Measurements from ENCODE around the gene MESP1.
A peak's percentile ranks its signal among the peaks of the same experiment; 100 is the strongest.

The MESP1 gene

DNA sequence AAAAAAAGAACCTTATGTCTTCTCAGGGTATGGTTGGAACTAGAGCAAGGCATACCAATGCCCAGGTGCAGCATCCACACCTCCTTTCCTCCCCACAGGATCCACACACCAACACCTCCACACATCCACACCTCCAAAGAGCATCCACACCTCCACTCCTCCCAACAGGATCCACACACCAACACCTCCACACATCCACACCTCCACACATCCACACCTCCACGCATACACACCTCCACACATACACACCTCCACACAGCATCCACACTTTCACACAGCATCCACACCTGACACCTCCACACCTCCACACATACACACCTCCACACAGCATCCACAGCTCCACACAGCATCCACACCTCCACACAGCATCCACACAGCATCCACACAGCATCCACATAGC lies 5.3 kb downstream of the MESP1 start:
- H3K36me3 ChIP-seq (ENCODE audit: control insufficient read depth in 2 of 2, insufficient read depth in 2 of 2, low read length in 2 of 2) = no peaks in the 10 kb centered on the region
- peaks cover 10% of the 10 kb centered on the region for H3K4me1 ChIP-seq (ENCODE audit: control insufficient read depth, insufficient read depth, low read length)
- H3K27me3 ChIP-seq (ENCODE audit: control insufficient read depth in 1 of 2, insufficient read depth in 2 of 2, low read length in 2 of 2) = peaks cover 4 to 5% of the 10 kb centered on the region in 2 donors
- no peak overlapping the region for H3K9ac ChIP-seq (ENCODE audit: low read length in 2 of 2)
- H3K9me3 ChIP-seq (ENCODE audit: control insufficient read depth in 2 of 2, low read length in 2 of 2) = no peaks in the 10 kb centered on the region
- no peak overlapping the region for H3K4me3 ChIP-seq (ENCODE audit: low read length in 2 of 2)
- H3K27ac ChIP-seq (ENCODE audit: low read length) = no peak overlapping the region

DNA sequence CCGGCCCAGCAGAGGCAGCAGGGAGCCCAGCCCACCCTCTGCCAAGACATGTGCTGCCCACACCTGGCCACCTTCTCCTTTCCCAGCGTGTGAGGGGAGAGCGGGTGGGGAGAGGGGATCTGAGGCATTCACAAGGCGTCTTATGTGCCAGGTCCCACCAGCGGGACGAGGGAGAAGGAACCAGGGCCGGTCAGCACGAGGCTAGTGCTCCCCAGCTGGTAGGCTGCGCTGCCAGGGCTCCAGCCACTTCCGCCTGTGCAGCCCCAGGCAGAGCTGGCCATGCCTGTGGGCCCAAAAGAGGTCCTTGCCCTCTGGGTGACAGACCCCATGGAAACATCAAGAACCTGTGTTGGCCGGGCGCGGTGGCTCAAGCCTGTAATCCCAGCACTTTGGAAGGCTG lies 5.9 kb downstream of the MESP1 start:
- Histone ChIP-seq H3K9ac (ENCODE audit: low read length in 2 of 2) (no peak overlapping the region), H3K36me3 (ENCODE audit: control insufficient read depth in 2 of 2, insufficient read depth in 2 of 2, low read length in 2 of 2) (no peaks in the 10 kb centered on the region), H3K27me3 (ENCODE audit: control insufficient read depth in 1 of 2, insufficient read depth in 2 of 2, low read length in 2 of 2) (peaks cover 4 to 5% of the 10 kb centered on the region in 2 donors), H3K4me3 (ENCODE audit: low read length in 2 of 2) (no peak overlapping the region), H3K9me3 (ENCODE audit: control insufficient read depth in 2 of 2, low read length in 2 of 2) (no peaks in the 10 kb centered on the region), H3K27ac (ENCODE audit: low read length) (no peak overlapping the region), H3K4me1 (ENCODE audit: control insufficient read depth, insufficient read depth, low read length) (peaks cover 6% of the 10 kb centered on the region)

DNA sequence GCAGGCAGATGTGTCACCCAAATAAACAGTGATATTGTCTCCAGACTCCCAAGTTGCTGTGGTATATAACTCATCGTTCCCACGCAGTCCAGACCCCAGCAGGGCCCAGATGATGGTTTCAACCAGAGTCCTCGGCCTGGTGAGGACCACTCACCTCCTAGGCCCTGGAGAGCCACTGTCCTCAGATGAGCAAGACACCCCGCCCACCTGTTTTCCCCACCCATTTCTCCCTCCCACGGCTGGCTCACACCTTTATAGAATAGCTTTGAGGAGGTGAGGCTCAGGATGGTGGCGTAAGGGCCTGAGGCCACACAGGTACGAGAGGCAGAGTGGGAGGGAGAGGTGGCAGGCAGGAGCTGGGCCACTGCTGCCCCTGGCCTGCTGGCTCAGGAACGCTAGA lies 7.5 kb downstream of the MESP1 start:
- Histone ChIP-seq H3K36me3 (ENCODE audit: control insufficient read depth in 2 of 2, insufficient read depth in 2 of 2, low read length in 2 of 2) (no peaks in the 10 kb centered on the region), H3K9me3 (ENCODE audit: control insufficient read depth in 2 of 2, low read length in 2 of 2) (no peaks in the 10 kb centered on the region), H3K4me1 (ENCODE audit: control insufficient read depth, insufficient read depth, low read length) (peaks cover 3% of the 10 kb centered on the region), H3K27ac (ENCODE audit: low read length) (no peak overlapping the region), H3K27me3 (ENCODE audit: control insufficient read depth in 1 of 2, insufficient read depth in 2 of 2, low read length in 2 of 2) (peaks cover 0 to 5% of the 10 kb centered on the region in 2 donors), H3K9ac (ENCODE audit: low read length in 2 of 2) (no peak overlapping the region), H3K4me3 (ENCODE audit: low read length in 2 of 2) (no peak overlapping the region)

DNA sequence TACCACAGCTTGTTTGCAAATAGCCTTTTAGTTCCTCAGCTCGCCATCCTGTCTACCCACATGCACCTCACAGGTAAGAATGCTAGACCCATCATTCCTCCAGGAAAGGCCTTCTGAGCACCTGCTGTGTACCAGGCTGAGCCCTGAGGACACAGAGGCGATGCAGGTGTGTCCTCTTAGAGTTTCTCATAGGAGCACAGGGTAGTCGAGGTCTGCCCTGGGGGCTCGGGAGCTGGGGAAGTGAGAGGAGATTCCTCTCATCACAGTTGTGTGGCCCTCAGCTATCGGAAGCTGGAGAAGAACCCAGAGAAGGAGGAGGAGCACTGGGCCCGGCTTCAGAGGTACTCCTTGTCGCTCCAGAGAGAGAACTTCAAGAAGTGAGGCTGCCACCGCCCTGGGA lies 8.0 kb downstream of the MESP1 start:
- H3K27ac ChIP-seq (ENCODE audit: low read length) = no peak overlapping the region
- no peaks in the 10 kb centered on the region for H3K9me3 ChIP-seq (ENCODE audit: control insufficient read depth in 2 of 2, low read length in 2 of 2)
- no peak overlapping the region for H3K9ac ChIP-seq (ENCODE audit: low read length in 2 of 2)
- H3K4me3 ChIP-seq (ENCODE audit: low read length in 2 of 2) = no peak overlapping the region
- H3K4me1 ChIP-seq (ENCODE audit: control insufficient read depth, insufficient read depth, low read length) = peaks cover 3% of the 10 kb centered on the region
- H3K27me3 ChIP-seq (ENCODE audit: control insufficient read depth in 1 of 2, insufficient read depth in 2 of 2, low read length in 2 of 2) = peaks cover 0 to 5% of the 10 kb centered on the region in 2 donors
- no peaks in the 10 kb centered on the region for H3K36me3 ChIP-seq (ENCODE audit: control insufficient read depth in 2 of 2, insufficient read depth in 2 of 2, low read length in 2 of 2)

DNA sequence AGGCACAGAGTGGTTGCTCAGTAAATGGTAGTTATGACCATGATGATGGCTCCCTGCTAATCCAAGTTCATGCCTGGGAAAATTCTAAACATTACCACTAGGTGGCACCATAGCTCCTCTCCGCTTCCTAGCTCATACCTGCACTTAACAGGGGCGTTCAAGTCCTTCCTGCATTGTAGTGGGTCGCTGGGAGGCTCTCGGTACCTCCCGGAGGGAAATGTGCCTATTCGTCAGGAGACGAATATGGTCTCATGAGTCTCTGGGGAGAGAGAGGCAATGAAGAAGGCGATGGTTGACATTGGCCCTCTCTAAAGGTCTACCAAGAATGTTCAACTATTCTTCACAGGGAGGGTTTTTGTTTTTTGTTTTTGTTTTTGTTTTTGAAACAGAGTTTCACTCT lies 10.9 kb downstream of the MESP1 start:
- Histone ChIP-seq H3K27ac (ENCODE audit: low read length) (no peak overlapping the region), H3K36me3 (ENCODE audit: control insufficient read depth in 2 of 2, insufficient read depth in 2 of 2, low read length in 2 of 2) (no peaks in the 10 kb centered on the region), H3K4me3 (ENCODE audit: low read length in 2 of 2) (peak overlapping the region in 1 of 2 donors; percentile 22), H3K9ac (ENCODE audit: low read length in 2 of 2) (no peak overlapping the region), H3K27me3 (ENCODE audit: control insufficient read depth in 1 of 2, insufficient read depth in 2 of 2, low read length in 2 of 2) (peaks cover 3 to 6% of the 10 kb centered on the region in 2 donors), H3K4me1 (ENCODE audit: control insufficient read depth, insufficient read depth, low read length) (peaks cover 3% of the 10 kb centered on the region), H3K9me3 (ENCODE audit: control insufficient read depth in 2 of 2, low read length in 2 of 2) (no peaks in the 10 kb centered on the region)

DNA sequence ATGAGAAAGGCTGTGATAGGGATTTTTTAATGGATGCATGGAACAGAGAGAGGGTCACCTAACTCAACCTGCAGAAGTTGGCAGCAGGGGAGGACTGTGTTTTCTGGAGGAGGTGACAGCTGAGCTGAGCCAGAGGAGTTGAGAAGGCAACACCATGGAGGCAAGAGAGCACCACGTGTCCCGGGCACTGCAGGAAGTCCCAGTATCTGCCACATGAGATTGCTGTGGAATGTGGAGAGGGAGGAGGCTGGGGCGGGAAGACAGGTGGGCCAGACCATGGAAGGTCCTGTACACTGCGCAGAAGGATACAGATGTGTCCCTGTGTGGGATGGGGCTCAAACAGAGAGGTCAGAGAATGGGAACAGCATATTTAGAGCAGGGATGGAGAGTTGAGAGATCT lies 15.3 kb downstream of the MESP1 start:
- H3K4me3 ChIP-seq (ENCODE audit: low read length in 2 of 2) = no peak overlapping the region
- H3K36me3 ChIP-seq (ENCODE audit: control insufficient read depth in 2 of 2, insufficient read depth in 2 of 2, low read length in 2 of 2) = no peaks in the 10 kb centered on the region
- peaks cover 3 to 6% of the 10 kb centered on the region in 2 donors for H3K27me3 ChIP-seq (ENCODE audit: control insufficient read depth in 1 of 2, insufficient read depth in 2 of 2, low read length in 2 of 2)
- peaks cover 3% of the 10 kb centered on the region for H3K4me1 ChIP-seq (ENCODE audit: control insufficient read depth, insufficient read depth, low read length)
- no peaks in the 10 kb centered on the region for H3K9me3 ChIP-seq (ENCODE audit: control insufficient read depth in 2 of 2, low read length in 2 of 2)
- H3K9ac ChIP-seq (ENCODE audit: low read length in 2 of 2) = no peak overlapping the region
- no peak overlapping the region for H3K27ac ChIP-seq (ENCODE audit: low read length)

DNA sequence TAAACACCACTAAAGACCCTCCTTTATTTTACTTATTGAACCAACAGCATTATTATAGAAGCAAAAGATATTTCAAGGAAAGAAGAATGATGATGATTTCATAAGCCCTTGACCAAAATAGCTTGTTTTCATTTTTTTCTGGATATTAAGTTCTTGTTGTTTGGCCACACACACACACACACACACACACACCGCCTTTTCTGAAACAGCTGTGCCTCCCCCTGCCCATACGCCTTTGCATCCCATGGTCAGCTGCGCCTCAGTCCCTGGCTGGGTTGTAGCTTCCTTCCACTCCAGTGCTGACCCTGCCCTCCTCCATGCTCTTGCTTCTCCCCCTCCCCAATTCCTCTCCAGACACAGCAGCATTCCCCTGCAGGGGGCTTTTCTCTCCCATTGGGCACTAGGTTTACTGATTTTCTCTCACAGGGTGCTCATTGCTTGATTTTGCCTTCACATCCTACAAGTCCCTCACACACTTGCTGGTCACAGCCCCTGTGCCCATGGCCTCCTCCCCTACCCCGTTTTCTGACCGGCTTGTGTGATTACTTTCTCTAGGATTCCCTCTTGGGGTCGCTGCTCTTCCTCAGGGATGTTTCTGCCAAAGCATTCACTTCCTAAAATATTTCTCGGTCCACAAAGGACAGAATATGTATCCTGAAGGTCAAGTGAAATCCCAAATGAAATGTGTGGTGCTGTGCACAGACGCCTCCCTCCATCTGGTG lies 18.4 kb downstream of the MESP1 start:
- H3K27me3 ChIP-seq (ENCODE audit: control insufficient read depth in 1 of 2, insufficient read depth in 2 of 2, low read length in 2 of 2) = peaks cover 3 to 6% of the 10 kb centered on the region in 2 donors
- no peaks in the 10 kb centered on the region for H3K36me3 ChIP-seq (ENCODE audit: control insufficient read depth in 2 of 2, insufficient read depth in 2 of 2, low read length in 2 of 2)
- H3K9me3 ChIP-seq (ENCODE audit: control insufficient read depth in 2 of 2, low read length in 2 of 2) = no peaks in the 10 kb centered on the region
- H3K27ac ChIP-seq (ENCODE audit: low read length) = no peak overlapping the region
- H3K9ac ChIP-seq (ENCODE audit: low read length in 2 of 2) = no peak overlapping the region
- no peaks in the 10 kb centered on the region for H3K4me1 ChIP-seq (ENCODE audit: control insufficient read depth, insufficient read depth, low read length)
- no peak overlapping the region for H3K4me3 ChIP-seq (ENCODE audit: low read length in 2 of 2)

DNA sequence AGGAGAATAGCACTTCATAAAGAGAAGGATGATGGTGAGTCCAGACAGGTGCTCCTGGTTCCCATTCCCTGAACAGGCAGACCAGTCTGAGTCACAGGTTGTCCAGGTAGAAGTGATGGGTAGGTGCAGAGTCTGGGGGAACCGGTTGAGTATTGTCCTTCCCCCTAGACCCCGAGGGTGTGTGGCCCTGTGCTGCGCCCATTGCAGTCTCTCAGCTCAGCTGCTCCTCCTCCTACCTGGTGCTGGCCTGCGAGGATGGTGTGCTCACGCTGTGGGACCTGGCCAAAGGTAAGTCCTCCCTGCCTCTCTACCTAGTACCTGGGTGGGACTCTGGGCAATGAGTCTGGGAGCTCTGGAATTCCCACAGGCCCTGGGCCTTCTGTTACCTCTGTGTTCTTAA lies 19.8 kb downstream of the MESP1 start:
- no peaks in the 10 kb centered on the region for H3K9me3 ChIP-seq (ENCODE audit: control insufficient read depth in 2 of 2, low read length in 2 of 2)
- H3K4me3 ChIP-seq (ENCODE audit: low read length in 2 of 2) = no peak overlapping the region
- no peak overlapping the region for H3K27ac ChIP-seq (ENCODE audit: low read length)
- H3K9ac ChIP-seq (ENCODE audit: low read length in 2 of 2) = no peak overlapping the region
- peaks cover 3% of the 10 kb centered on the region in 2 donors for H3K27me3 ChIP-seq (ENCODE audit: control insufficient read depth in 1 of 2, insufficient read depth in 2 of 2, low read length in 2 of 2)
- no peaks in the 10 kb centered on the region for H3K36me3 ChIP-seq (ENCODE audit: control insufficient read depth in 2 of 2, insufficient read depth in 2 of 2, low read length in 2 of 2)
- H3K4me1 ChIP-seq (ENCODE audit: control insufficient read depth, insufficient read depth, low read length) = no peaks in the 10 kb centered on the region

DNA sequence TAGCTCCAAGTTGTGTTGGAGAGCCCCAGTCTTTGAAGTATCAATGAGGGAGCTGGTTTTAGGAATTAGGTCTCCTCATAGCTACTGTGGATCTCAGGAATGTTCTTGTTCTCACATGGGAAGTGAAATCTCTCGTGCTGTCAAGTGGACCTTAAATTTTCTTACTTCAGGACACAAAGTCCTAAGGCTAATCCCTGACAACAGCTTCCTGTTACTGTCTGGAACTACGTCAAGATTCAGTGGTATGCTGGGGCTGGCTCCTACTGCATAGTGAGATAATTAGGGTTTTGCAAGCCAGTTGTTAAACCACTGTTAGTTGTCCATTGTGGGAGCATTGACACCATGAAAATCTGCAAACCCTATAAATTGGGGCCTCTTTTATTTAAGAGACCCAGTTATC lies 22.8 kb downstream of the MESP1 start:
- no peak overlapping the region for H3K4me3 ChIP-seq (ENCODE audit: low read length in 2 of 2)
- H3K4me1 ChIP-seq (ENCODE audit: control insufficient read depth, insufficient read depth, low read length) = no peaks in the 10 kb centered on the region
- H3K9me3 ChIP-seq (ENCODE audit: control insufficient read depth in 2 of 2, low read length in 2 of 2) = peaks cover 0 to 5% of the 10 kb centered on the region in 2 donors
- no peak overlapping the region for H3K9ac ChIP-seq (ENCODE audit: low read length in 2 of 2)
- peaks cover 0 to 2% of the 10 kb centered on the region in 2 donors for H3K27me3 ChIP-seq (ENCODE audit: control insufficient read depth in 1 of 2, insufficient read depth in 2 of 2, low read length in 2 of 2)
- no peak overlapping the region for H3K27ac ChIP-seq (ENCODE audit: low read length)
- H3K36me3 ChIP-seq (ENCODE audit: control insufficient read depth in 2 of 2, insufficient read depth in 2 of 2, low read length in 2 of 2) = no peaks in the 10 kb centered on the region

DNA sequence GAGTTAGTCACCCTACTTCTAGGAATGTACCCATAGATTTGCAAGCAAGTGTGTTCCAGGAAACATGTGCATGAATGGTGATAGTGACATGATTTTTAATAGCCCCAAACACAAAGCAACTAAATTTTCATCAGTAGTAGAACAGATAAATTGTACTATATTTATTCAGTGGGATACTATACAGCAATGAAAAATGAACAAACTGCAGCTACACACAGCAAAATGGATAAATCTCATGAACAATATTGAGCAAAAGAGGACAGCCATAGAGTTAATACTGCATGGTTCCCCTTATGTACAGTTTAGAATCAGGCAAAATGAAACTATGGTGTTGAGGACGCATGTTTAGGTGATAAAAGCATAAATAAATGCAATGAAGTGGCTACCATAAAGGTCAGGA lies 26.0 kb downstream of the MESP1 start:
- H3K9me3 ChIP-seq (ENCODE audit: control insufficient read depth in 2 of 2, low read length in 2 of 2) = peaks cover 0 to 5% of the 10 kb centered on the region in 2 donors
- no peaks in the 10 kb centered on the region for H3K4me1 ChIP-seq (ENCODE audit: control insufficient read depth, insufficient read depth, low read length)
- no peak overlapping the region for H3K27ac ChIP-seq (ENCODE audit: low read length)
- no peak overlapping the region for H3K9ac ChIP-seq (ENCODE audit: low read length in 2 of 2)
- H3K4me3 ChIP-seq (ENCODE audit: low read length in 2 of 2) = no peak overlapping the region
- no peaks in the 10 kb centered on the region for H3K36me3 ChIP-seq (ENCODE audit: control insufficient read depth in 2 of 2, insufficient read depth in 2 of 2, low read length in 2 of 2)
- peaks cover 0 to 2% of the 10 kb centered on the region in 2 donors for H3K27me3 ChIP-seq (ENCODE audit: control insufficient read depth in 1 of 2, insufficient read depth in 2 of 2, low read length in 2 of 2)

DNA sequence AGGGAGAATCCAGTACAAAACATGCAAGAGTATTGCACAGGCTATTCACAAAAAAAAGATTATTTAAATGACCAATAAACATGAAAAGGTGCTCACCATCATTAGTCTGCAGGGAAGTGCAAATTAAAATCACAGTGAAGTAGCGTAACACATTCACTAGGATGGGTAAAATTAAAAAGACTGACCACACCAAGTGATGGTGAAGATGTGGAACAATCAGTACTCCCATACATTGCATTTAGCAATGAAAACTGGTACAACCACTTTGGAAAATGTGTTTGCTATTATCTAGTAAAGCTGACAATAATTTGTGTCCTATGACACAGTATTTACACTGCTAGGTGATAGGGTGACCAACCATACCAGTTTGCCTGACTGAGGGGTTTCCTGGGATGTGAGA lies 26.4 kb downstream of the MESP1 start:
- H3K9me3 ChIP-seq (ENCODE audit: control insufficient read depth in 2 of 2, low read length in 2 of 2) = peaks cover 0 to 5% of the 10 kb centered on the region in 2 donors
- H3K36me3 ChIP-seq (ENCODE audit: control insufficient read depth in 2 of 2, insufficient read depth in 2 of 2, low read length in 2 of 2) = no peaks in the 10 kb centered on the region
- no peaks in the 10 kb centered on the region for H3K4me1 ChIP-seq (ENCODE audit: control insufficient read depth, insufficient read depth, low read length)
- no peak overlapping the region for H3K9ac ChIP-seq (ENCODE audit: low read length in 2 of 2)
- no peak overlapping the region for H3K4me3 ChIP-seq (ENCODE audit: low read length in 2 of 2)
- H3K27ac ChIP-seq (ENCODE audit: low read length) = no peak overlapping the region
- peaks cover 0 to 2% of the 10 kb centered on the region in 2 donors for H3K27me3 ChIP-seq (ENCODE audit: control insufficient read depth in 1 of 2, insufficient read depth in 2 of 2, low read length in 2 of 2)

All from stomach smooth muscle (tissue), 2 donors.